ENCODE results near the gene ZNF750. TPM values are rescaled to one million over a fixed set of nuclear protein-coding genes. Genes with fewer than 3 reads are reported as not detected.
A peak's percentile ranks its signal among the peaks of the same experiment; 100 is the strongest.

ZNF750 gene
- total RNA-seq, 1 donor from 2014 or later: 0.34 TPM

- Mint-ChIP-seq H3K4me1 (ENCODE audit: low read depth, unreplicated experiment) (peaks cover 15% of the 10 kb centered on the region), H3K36me3 (ENCODE audit: low read depth, unreplicated experiment) (peaks cover 18% of the 10 kb centered on the region), H3K4me3 (ENCODE audit: unreplicated experiment) (no peak overlapping the region), H3K9me3 (ENCODE audit: unreplicated experiment) (peaks cover 5% of the 10 kb centered on the region), H3K27ac (ENCODE audit: unreplicated experiment) (no peak overlapping the region), H3K27me3 (ENCODE audit: low read depth, unreplicated experiment) (peaks cover 2% of the 10 kb centered on the region)
- no peak overlapping the region for H3K4me3 ChIP-seq (ENCODE audit: insufficient read depth, low read depth, low read length)
- peaks cover 5% of the 10 kb centered on the region for H3K79me2 ChIP-seq (ENCODE audit: insufficient read depth, low read length)
- H3K4me1 ChIP-seq (ENCODE audit: insufficient read depth, low read length): peaks cover 7% of the 10 kb centered on the region
- no peak for DNase-seq (ENCODE audit: low read depth)
- TF ChIP-seq CTCF (IDR thresholded peaks at IDR 0.05; ENCODE audit: insufficient read depth, low read depth, low read length) (no peak), EZH2 (IDR thresholded peaks at IDR 0.05; ENCODE audit: insufficient read depth, low read length) (no peak)
- H3K27ac ChIP-seq (ENCODE audit: low read depth, low read length): no peak overlapping the region
- no peaks in the 10 kb centered on the region for H3K27me3 ChIP-seq (ENCODE audit: insufficient read depth, low read length)
- no peak overlapping the region for H2AFZ ChIP-seq (ENCODE audit: low read depth, low read length)
- no peaks in the 10 kb centered on the region for H3K36me3 ChIP-seq (ENCODE audit: insufficient read depth, low read length)
- FAIRE-seq: no peak
- H4K20me1 ChIP-seq (ENCODE audit: insufficient read depth, low read length): peaks cover 4% of the 10 kb centered on the region
- H3K9me3 ChIP-seq (ENCODE audit: insufficient read depth, low read depth, low read length): no peaks in the 10 kb centered on the region
- no peak overlapping the region for H3K4me2 ChIP-seq (ENCODE audit: low read length)
- H3K9ac ChIP-seq (ENCODE audit: low read length): no peak overlapping the region
Measured at GRCh38 chr17:82887255-82888164, 47.7 kb upstream of the ZNF750 start.

GRCh38 chr17:82884970-82885353 lies 45.1 kb upstream of the ZNF750 start:
- Histone ChIP-seq H3K27ac (ENCODE audit: low read depth, low read length) (no peak overlapping the region), H2AFZ (ENCODE audit: low read depth, low read length) (no peak overlapping the region), H3K4me1 (ENCODE audit: insufficient read depth, low read length) (peaks cover 7% of the 10 kb centered on the region), H3K9ac (ENCODE audit: low read length) (no peak overlapping the region), H4K20me1 (ENCODE audit: insufficient read depth, low read length) (peaks cover 10% of the 10 kb centered on the region), H3K36me3 (ENCODE audit: insufficient read depth, low read length) (no peaks in the 10 kb centered on the region), H3K4me2 (ENCODE audit: low read length) (no peak overlapping the region), H3K9me3 (ENCODE audit: insufficient read depth, low read depth, low read length) (no peaks in the 10 kb centered on the region), H3K4me3 (ENCODE audit: insufficient read depth, low read depth, low read length) (no peak overlapping the region), H3K79me2 (ENCODE audit: insufficient read depth, low read length) (peaks cover 16% of the 10 kb centered on the region), H3K27me3 (ENCODE audit: insufficient read depth, low read length) (no peaks in the 10 kb centered on the region)
- Mint-ChIP-seq H3K36me3 (ENCODE audit: low read depth, unreplicated experiment) (peaks cover 16% of the 10 kb centered on the region), H3K27me3 (ENCODE audit: low read depth, unreplicated experiment) (peaks cover 2% of the 10 kb centered on the region), H3K4me3 (ENCODE audit: unreplicated experiment) (no peak overlapping the region), H3K4me1 (ENCODE audit: low read depth, unreplicated experiment) (peaks cover 12% of the 10 kb centered on the region), H3K9me3 (ENCODE audit: unreplicated experiment) (peaks cover 5% of the 10 kb centered on the region), H3K27ac (ENCODE audit: unreplicated experiment) (peak overlapping the region; percentile 12)
- FAIRE-seq: no peak
- TF ChIP-seq CTCF (IDR thresholded peaks at IDR 0.05; ENCODE audit: insufficient read depth, low read depth, low read length) (no peak), EZH2 (IDR thresholded peaks at IDR 0.05; ENCODE audit: insufficient read depth, low read length) (no peak)
- DNase-seq (ENCODE audit: low read depth): no peak
